ENCODE data around the gene PRUNE2. TPM values are rescaled to one million over a fixed set of nuclear protein-coding genes. Genes with fewer than 3 reads are reported as not detected.

The PRUNE2 gene
- total and polyA plus RNA-seq, 2 of the 8 experiments (the other 6 are each of a cell fraction or from before 2014, with no cell fraction given), result 5.5 to 13.3 TPM

DNA sequence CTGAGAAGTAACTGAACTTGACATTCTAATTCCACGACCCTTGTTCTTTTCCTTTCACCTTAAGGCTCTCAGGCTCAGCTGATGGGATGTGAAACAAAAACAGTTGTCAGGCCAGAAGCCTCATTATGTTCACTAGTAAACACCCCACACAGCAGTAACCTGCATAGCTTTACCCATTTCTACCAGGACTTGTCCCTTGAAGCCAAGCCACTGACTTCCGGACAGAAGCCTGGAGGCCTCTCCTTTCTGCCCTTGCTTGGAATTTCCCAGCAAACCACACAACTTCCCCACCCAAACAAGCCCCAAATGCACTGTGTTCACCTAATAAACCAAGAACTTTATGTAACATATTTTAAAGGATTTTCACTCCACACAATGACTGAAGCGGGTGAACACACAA, 19.6 kb downstream of the PRUNE2 start:
- no peak overlapping the region for H3K27ac ChIP-seq (ENCODE audit: low read depth, low read length)
- no peak overlapping the region for H3K4me3 ChIP-seq (ENCODE audit: extremely low read depth in 1 of 4, insufficient read depth in 2 of 4, low read depth in 3 of 4, low read length in 4 of 4)
- ChIA-PET CTCF (ENCODE audit: partially characterized antibody) (interaction anchor here (0.7 to 1.5 kb wide), 4 partner anchors 7 to 33 kb away, joined by 3 to 5 read pairs (median 3); no protein-coding TSS in a partner anchor), POLR2A (ENCODE audit: partially characterized antibody) (interaction anchor here (0.6 kb wide), 1 partner anchor 22 kb away, joined by 3 read pairs; no protein-coding TSS in a partner anchor)
- no peaks in the 10 kb centered on the region for H3K27me3 ChIP-seq (replicated peaks in 1 of 4; ENCODE audit: control insufficient read depth in 3 of 4, extremely low read depth in 1 of 4, insufficient read depth in 3 of 4, low read length in 3 of 4)
- H2AFZ ChIP-seq (ENCODE audit: low read length), result no peak overlapping the region
- no peak overlapping the region for H2BK120ac ChIP-seq (replicated peaks; ENCODE audit: low read depth, low read length)
- H4K8ac ChIP-seq (ENCODE audit: extremely low read depth, insufficient read depth, low read length), result no peak overlapping the region
- H4K20me1 ChIP-seq (replicated peaks in 1 of 2; ENCODE audit: control insufficient read depth in 1 of 2, insufficient read depth in 2 of 2, low read length in 2 of 2), result no peaks in the 10 kb centered on the region
- H3K4me2 ChIP-seq (ENCODE audit: insufficient read depth in 1 of 2, low read depth in 2 of 2, low read length in 2 of 2), result no peak overlapping the region
- H3K56ac ChIP-seq (replicated peaks; ENCODE audit: insufficient read length, low read depth, low read length), result no peak overlapping the region
- no peaks in the 10 kb centered on the region for H3K79me1 ChIP-seq (ENCODE audit: low read depth, low read length)
- H3K23me2 ChIP-seq (ENCODE audit: low read depth, low read length), result no peaks in the 10 kb centered on the region
- no peak overlapping the region for H4K91ac ChIP-seq (replicated peaks; ENCODE audit: insufficient read length, low read length)
- DNase-seq (ENCODE audit: low read depth in 1 of 2, low spot score in 2 of 2), result no peak
- no peak overlapping the region for H2BK5ac ChIP-seq (ENCODE audit: low read depth, low read length)
- no peak overlapping the region for H3K9ac ChIP-seq (replicated peaks in 1 of 4; ENCODE audit: extremely low read depth in 1 of 4, low read depth in 3 of 4, low read length in 3 of 4)
- H3K4ac ChIP-seq (replicated peaks; ENCODE audit: insufficient read length, low read depth, low read length), result no peak overlapping the region
- no peaks in the 10 kb centered on the region for H3K36me3 ChIP-seq (ENCODE audit: control insufficient read depth in 2 of 4, insufficient read depth in 4 of 4, low read length in 3 of 4)
- no peak overlapping the region for H2BK20ac ChIP-seq (ENCODE audit: low read length)
- no peak overlapping the region for H3K14ac ChIP-seq (ENCODE audit: insufficient read length)
- no peak overlapping the region for H4K5ac ChIP-seq (ENCODE audit: insufficient read length, low read depth, low read length)
- 97% methylated on average over 3 of the region's 3 CpGs; no CpG with 5 or more reads in 1 of the 2 experiments for WGBS, 2 experiments (ENCODE audit: extremely low coverage in 1 of 2, insufficient coverage in 1 of 2, insufficient read length in 1 of 2, insufficient replicate concordance in 2 of 2, low coverage in 1 of 2, low lambda C conversion rate in 2 of 2, missing lambda C conversion rate in 1 of 2)
- H2BK15ac ChIP-seq (ENCODE audit: low read length), result no peak overlapping the region
- no peak overlapping the region for H3K23ac ChIP-seq (ENCODE audit: insufficient read length)
- no peak overlapping the region for H3K18ac ChIP-seq (ENCODE audit: extremely low read depth, low read length)
- FAIRE-seq, result no peak
- H3K9me3 ChIP-seq (ENCODE audit: insufficient read depth in 2 of 2, low read depth in 1 of 2, low read length in 1 of 2), result no peaks in the 10 kb centered on the region
- peaks cover 0 to 10% (median 5%) of the 10 kb centered on the region in 4 experiments; a peak in 4 of 7 replicates for H3K4me1 ChIP-seq (replicated peaks in 1 of 4; ENCODE audit: control insufficient read depth in 3 of 4, insufficient read depth in 4 of 4, low read length in 3 of 4)
- H2BK12ac ChIP-seq (ENCODE audit: low read depth, low read length), result no peak overlapping the region
- H2AK5ac ChIP-seq (ENCODE audit: low read depth, low read length), result no peak overlapping the region
- H3K79me2 ChIP-seq (ENCODE audit: control insufficient read depth in 1 of 2, insufficient read depth in 2 of 2, low read length in 2 of 2), result no peaks in the 10 kb centered on the region
- no peak for TF ChIP-seq EZH2 (IDR thresholded peaks at IDR 0.05; ENCODE audit: low read depth, low read length, severe bottlenecking)
- no peak for TF ChIP-seq SAP30 (IDR thresholded peaks at IDR 0.05; ENCODE audit: insufficient read depth, insufficient replicate concordance, low read length)
- TF ChIP-seq PHF8 (conservative IDR thresholded peaks at IDR 0.05; ENCODE audit: low read depth, low read length), result no peak
- TF ChIP-seq SRF (IDR thresholded peaks at IDR 0.05; ENCODE audit: low read depth, low read length), result no peak
- TF ChIP-seq RFX5 (IDR thresholded peaks at IDR 0.05; ENCODE audit: borderline replicate concordance, low read depth, low read length), result no peak
- no peak for TF ChIP-seq RXRA (IDR thresholded peaks at IDR 0.05; ENCODE audit: insufficient read depth, low read depth, low read length)
- TF ChIP-seq CHD2 (IDR thresholded peaks at IDR 0.05; ENCODE audit: low read length), result no peak
- TF ChIP-seq KDM5A (IDR thresholded peaks at IDR 0.05; ENCODE audit: low read length), result no peak
- no peak for TF ChIP-seq BACH1 (IDR thresholded peaks at IDR 0.05; ENCODE audit: low read length)
- TF ChIP-seq TCF12 (IDR thresholded peaks at IDR 0.05; ENCODE audit: low read depth, low read length), result no peak

All from H1 (cell line).